H9 (cell line): ENCODE measurements around the gene SLC44A3. TPM values are rescaled to one million over a fixed set of nuclear protein-coding genes. Genes with fewer than 3 reads are reported as not detected.

Experiments used
- DNase-seq: peaks from one replicate; pipeline ENCODE4 v3.0.0-alpha.2; 2017
- H2AFZ ChIP-seq: one replicate; pipeline ENCODE4 v1.6.1; 2013; ENCODE audit warnings: mild to moderate bottlenecking, low read length, control low read depth, moderate library complexity
- H2AK5ac ChIP-seq: 2 replicates; pipeline ENCODE4 v1.6.1; 2013; ENCODE audit warnings: low read length, control low read depth, mixed read lengths; ENCODE audit not compliant: insufficient read length
- H2BK120ac ChIP-seq: one replicate; pipeline ENCODE4 v1.6.1; 2013; ENCODE audit warnings: low read depth, mild to moderate bottlenecking, low read length, control low read depth, inconsistent platforms; ENCODE audit not compliant: poor library complexity, severe bottlenecking
- H2BK12ac ChIP-seq: 2 replicates; pipeline ENCODE4 v1.6.1; 2013; ENCODE audit warnings: low read length, control low read depth, mixed read lengths, low read depth; ENCODE audit not compliant: insufficient read length
- H2BK15ac ChIP-seq: 2 replicates; pipeline ENCODE4 v1.6.1; 2013; ENCODE audit warnings: low read depth, low read length, control low read depth
- H2BK20ac ChIP-seq: one replicate; pipeline ENCODE4 v1.6.1; 2013; ENCODE audit warnings: low read depth, mild to moderate bottlenecking, low read length, control low read depth, inconsistent platforms; ENCODE audit not compliant: poor library complexity, severe bottlenecking
- H2BK5ac ChIP-seq: 2 replicates; pipeline ENCODE4 v1.6.1; 2013; ENCODE audit warnings: low read length, control low read depth, mixed read lengths; ENCODE audit not compliant: insufficient read length
- H3K14ac ChIP-seq: 2 replicates; pipeline ENCODE4 v1.6.1; 2013; ENCODE audit warnings: low read length, control low read depth; ENCODE audit not compliant: insufficient read depth
- H3K18ac ChIP-seq: 2 replicates; pipeline ENCODE4 v1.6.1; 2013; ENCODE audit warnings: low read depth, mild to moderate bottlenecking, mixed read lengths, low read length, control low read depth; ENCODE audit not compliant: insufficient read length
- H3K23ac ChIP-seq: 2 replicates; pipeline ENCODE4 v1.6.1; 2013; ENCODE audit warnings: low read length, control low read depth, mixed read lengths, low read depth; ENCODE audit not compliant: insufficient read length
- H3K23me2 ChIP-seq: 2 replicates; pipeline ENCODE4 v1.6.1; 2013; ENCODE audit warnings: low read depth, mild to moderate bottlenecking, mixed read lengths, low read length, control low read depth; ENCODE audit not compliant: insufficient read length, poor library complexity, severe bottlenecking
- H3K27ac ChIP-seq: 2 replicates; pipeline ENCODE4 v1.5.1; 2013; ENCODE audit warnings: low read length, control low read depth, mixed read lengths, low read depth; ENCODE audit not compliant: insufficient read length
- H3K27me3 ChIP-seq: 2 replicates; pipeline ENCODE4 v1.6.1; 2013; ENCODE audit warnings: low read length, control low read depth, inconsistent platforms; ENCODE audit not compliant: insufficient read depth
- H3K4ac ChIP-seq: 2 replicates; pipeline ENCODE4 v1.6.1; 2013; ENCODE audit warnings: low read depth, mild to moderate bottlenecking, control low read depth, inconsistent platforms, low read length, moderate library complexity
- H3K4me1 ChIP-seq: 2 replicates; pipeline ENCODE4 v1.6.1; 2013; ENCODE audit warnings: low read length, control low read depth, inconsistent platforms; ENCODE audit not compliant: insufficient read depth
- H3K4me2 ChIP-seq: 2 replicates; pipeline ENCODE4 v1.6.1; 2013; ENCODE audit warnings: low read length, control low read depth, mixed read lengths; ENCODE audit not compliant: insufficient read length, insufficient read depth
- H3K56ac ChIP-seq: 2 replicates; pipeline ENCODE4 v1.6.1; 2013; ENCODE audit warnings: low read depth, mild to moderate bottlenecking, mixed read lengths, low read length, control low read depth; ENCODE audit not compliant: insufficient read length
- H3K79me1 ChIP-seq: 2 replicates; pipeline ENCODE4 v1.6.1; 2013; ENCODE audit warnings: low read depth, mild to moderate bottlenecking, moderate library complexity, low read length, control low read depth, inconsistent platforms; ENCODE audit not compliant: insufficient read depth, poor library complexity, severe bottlenecking
- H3K79me2 ChIP-seq: 2 replicates; pipeline ENCODE4 v1.6.1; 2013; ENCODE audit warnings: low read length, control low read depth, inconsistent platforms; ENCODE audit not compliant: insufficient read depth
- H3K9ac ChIP-seq: 2 replicates; pipeline ENCODE4 v1.6.1; 2013; ENCODE audit warnings: low read length, control low read depth, mixed read lengths; ENCODE audit not compliant: insufficient read length; ENCODE audit errors: extremely low read depth
- H3K9me3 ChIP-seq: one replicate; pipeline ENCODE4 v1.6.1; 2013; ENCODE audit warnings: low read depth, low read length, inconsistent platforms; ENCODE audit not compliant: control insufficient read depth
- H3T11ph ChIP-seq: one replicate; pipeline ENCODE4 v1.6.1; 2013; ENCODE audit warnings: mild to moderate bottlenecking, low read length, control low read depth, inconsistent platforms
- H4K20me1 ChIP-seq: one replicate; pipeline ENCODE4 v1.6.1; 2013; ENCODE audit not compliant: control insufficient read depth, insufficient read length, insufficient read depth
- H4K5ac ChIP-seq: 2 replicates; pipeline ENCODE4 v1.6.1; 2013; ENCODE audit warnings: low read depth, mild to moderate bottlenecking, mixed read lengths, low read length, control low read depth; ENCODE audit not compliant: insufficient read length
- H4K8ac ChIP-seq: replicated peaks from 2 replicates; pipeline ENCODE4 v1.6.1; 2013; ENCODE audit warnings: low read length, control low read depth, mixed read lengths, low read depth; ENCODE audit not compliant: insufficient read length
- H4K91ac ChIP-seq: 2 replicates; pipeline ENCODE4 v1.6.1; 2013; ENCODE audit warnings: low read depth, mild to moderate bottlenecking, moderate library complexity, mixed read lengths, low read length, control low read depth; ENCODE audit not compliant: insufficient read length
- H3K27ac Mint-ChIP-seq, 3 experiments: 2 replicates in 2 of 3; 3 replicates in 1 of 3; pipeline ENCODE4 v1.8.0; 2020 to 2021; ENCODE audit warnings: mixed read lengths in 3 of 3, mild to moderate bottlenecking in 1 of 3, moderate library complexity in 1 of 3
- H3K27me3 Mint-ChIP-seq: 2 replicates; pipeline ENCODE4 v1.8.0; 2021; ENCODE audit warnings: low read depth, mild to moderate bottlenecking, moderate library complexity, mixed read lengths
- H3K36me3 Mint-ChIP-seq, 3 experiments: 2 replicates in 2 of 3; 3 replicates in 1 of 3; pipeline ENCODE4 v1.8.0; 2020 to 2021; ENCODE audit warnings: low read depth in 3 of 3, mixed read lengths in 3 of 3; ENCODE audit not compliant: insufficient read depth in 1 of 3
- H3K4me1 Mint-ChIP-seq, 2 experiments: 2 replicates each; pipeline ENCODE4 v1.8.0; 2020; ENCODE audit warnings: mixed read lengths in 2 of 2
- H3K4me3 Mint-ChIP-seq, 2 experiments: 2 replicates in 1 of 2; 3 replicates in 1 of 2; pipeline ENCODE4 v1.8.0; 2020 to 2021; ENCODE audit warnings: mild to moderate bottlenecking in 2 of 2, mixed read lengths in 2 of 2, moderate library complexity in 1 of 2
- H3K9me3 Mint-ChIP-seq, 2 experiments: 2 replicates in 1 of 2; 3 replicates in 1 of 2; pipeline ENCODE4 v1.8.0; 2020; ENCODE audit warnings: mild to moderate bottlenecking in 2 of 2, mixed read lengths in 2 of 2, moderate library complexity in 1 of 2
- CTCF ChIP-seq: fragments of 200-600 bp; sonication (generic); conservative IDR thresholded peaks from 3 replicates; pipeline ENCODE4 v1.8.0; 2021; ENCODE audit warnings: antibody characterized with exemption, mild to moderate bottlenecking
- WGBS: extraction: QIAGEN DNeasy Blood & Tissue Kit; methylation state at CpG from one replicate; pipeline ENCODE4 v1.1.7; 2013; ENCODE audit warnings: missing lambda C conversion rate, low lambda C conversion rate, mixed read lengths; ENCODE audit not compliant: insufficient read length; ENCODE audit errors: extremely low coverage; 5-methylcytosine and 5-hydroxymethylcytosine counted together
- total RNA-seq: library from RNA; stranded (reverse); gene quantifications from 2 replicates; pipeline ENCODE4 v1.2.1, GENCODE V29; 2021

Gene SLC44A3
- total RNA-seq, 1 experiment from 2014 or later, result 5.5 TPM

- H3K27ac ChIP-seq, result no peak overlapping the region
These were observed 42.6 kb downstream of the SLC44A3 start for GRCh38 chr1:94862718-94863117.

More at GRCh38 chr1:94862718-94863117, 42.6 kb downstream of the SLC44A3 start:
- no peak overlapping the region for H4K8ac ChIP-seq
- Mint-ChIP-seq H3K27me3 (no peaks in the 10 kb centered on the region), H3K4me1 (peaks cover 52 to 58% of the 10 kb centered on the region in 2 experiments), H3K4me3 (no peak overlapping the region), H3K36me3 (no peaks in the 10 kb centered on the region; a peak in 1 of 7 replicates), H3K27ac (no peak overlapping the region), H3K9me3 (no peaks in the 10 kb centered on the region)
- no peak overlapping the region for H4K91ac ChIP-seq
- no peak overlapping the region for H3K56ac ChIP-seq
- H3K9me3 ChIP-seq, result no peaks in the 10 kb centered on the region
- no peak overlapping the region for H3K4me2 ChIP-seq
- H3K9ac ChIP-seq, result no peak overlapping the region
- no peak overlapping the region for H3K14ac ChIP-seq
- TF ChIP-seq CTCF, result no peak
- no peak overlapping the region for H2BK120ac ChIP-seq
- H3T11ph ChIP-seq, result no peak overlapping the region
- DNase-seq, result no peak
- H3K79me1 ChIP-seq, result no peaks in the 10 kb centered on the region
- no peak overlapping the region for H3K18ac ChIP-seq
- no peak overlapping the region for H2BK20ac ChIP-seq
- H4K5ac ChIP-seq, result no peak overlapping the region
- H3K79me2 ChIP-seq, result no peaks in the 10 kb centered on the region
- no peak overlapping the region for H3K4ac ChIP-seq
- no peak overlapping the region for H2AFZ ChIP-seq
- H2AK5ac ChIP-seq, result no peak overlapping the region
- no peak overlapping the region for H2BK12ac ChIP-seq
- H3K23ac ChIP-seq, result no peak overlapping the region
- no peak overlapping the region for H2BK15ac ChIP-seq
- H4K20me1 ChIP-seq, result no peaks in the 10 kb centered on the region
- no peaks in the 10 kb centered on the region for H3K23me2 ChIP-seq
- no CpG with 5 or more reads among the region's 2 CpGs for WGBS
- H3K27me3 ChIP-seq, result no peaks in the 10 kb centered on the region
- no peak overlapping the region for H2BK5ac ChIP-seq
- peaks cover 20% of the 10 kb centered on the region; the same call in 1 of the 2 replicates for H3K4me1 ChIP-seq
